Ovary (tissue), 3 donors: Measurements from ENCODE around the gene PI4KA.

Experiments used
- CTCF ChIP-seq, 3 donors: fragments of 450-650 bp in 2 of 3; fragments of 200-600 bp in 1 of 3; IDR thresholded peaks; one replicate each; pipeline versions ENCODE4 v1.5.1 to v1.8.0; 2016 to 2022; ENCODE audit warnings: antibody characterized with exemption in 3 of 3, mild to moderate bottlenecking in 1 of 3
- EP300 ChIP-seq: sonication (generic); formaldehyde crosslinking; IDR thresholded peaks from one replicate; pipeline ENCODE4 v1.6.1; 2017; ENCODE audit warnings: antibody characterized with exemption
- POLR2A ChIP-seq: fragments of 450-650 bp; IDR thresholded peaks from one replicate; pipeline ENCODE4 v1.6.1; 2017; ENCODE audit warnings: antibody characterized with exemption, mild to moderate bottlenecking, moderate library complexity
- donor health status: DM: no; HTN: no; CAD: no.

GRCh38 chr22:20766530-20766929 lies 92.1 kb downstream of the PI4KA start:
- TF ChIP-seq CTCF (IDR thresholded peaks at IDR 0.05) = no peak
- no peak for TF ChIP-seq EP300
- TF ChIP-seq POLR2A = no peak
